NCI-H1417 treated with DMSO at 0.1 percent for 48 hours (cell line): ENCODE data around the gene SFXN5.

Experiments used
- DNase-seq: peaks from one replicate; lab custom pipeline; 2025; lab: John Stamatoyannopoulos, UW

The SFXN5 gene

DNA sequence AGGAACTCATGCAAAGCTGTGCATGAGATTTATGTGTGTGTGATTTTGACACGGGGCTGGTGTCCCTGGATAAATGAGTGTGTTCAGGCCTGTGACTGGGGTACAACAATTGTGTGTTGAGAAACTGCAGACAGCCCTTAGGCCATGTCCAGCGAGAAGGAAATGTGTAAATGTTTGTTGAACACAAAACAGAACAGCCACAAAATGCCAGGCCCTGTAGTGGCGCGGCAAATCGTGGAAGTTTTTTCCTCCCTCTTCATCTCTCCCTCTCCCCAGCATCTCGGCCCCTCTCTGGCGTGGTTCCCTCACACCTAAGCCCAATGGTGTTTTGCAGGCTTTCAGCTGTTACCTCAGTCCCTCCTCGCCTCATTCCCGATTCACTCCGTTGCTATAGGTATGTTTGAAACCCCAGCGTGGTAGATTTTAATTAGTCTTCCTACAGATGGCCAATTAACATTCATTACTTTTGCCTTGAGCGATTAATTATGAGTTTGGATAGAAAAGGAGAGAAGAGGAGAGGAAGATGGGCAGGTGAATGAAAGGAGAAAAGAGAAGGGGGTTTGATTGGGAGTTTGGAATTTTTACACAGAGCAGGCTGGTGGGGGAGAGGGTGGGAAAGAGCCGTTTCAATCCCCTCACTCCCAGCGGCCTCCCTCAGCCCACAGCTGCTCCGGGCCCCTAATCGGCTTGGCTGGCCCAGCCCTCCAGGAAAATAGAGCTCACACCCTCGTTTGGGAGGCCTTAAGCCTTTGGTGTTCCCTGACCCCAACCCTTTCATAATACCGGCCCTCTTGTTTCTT lies 173.5 kb downstream of the SFXN5 start:
- DNase-seq = no peak

DNA sequence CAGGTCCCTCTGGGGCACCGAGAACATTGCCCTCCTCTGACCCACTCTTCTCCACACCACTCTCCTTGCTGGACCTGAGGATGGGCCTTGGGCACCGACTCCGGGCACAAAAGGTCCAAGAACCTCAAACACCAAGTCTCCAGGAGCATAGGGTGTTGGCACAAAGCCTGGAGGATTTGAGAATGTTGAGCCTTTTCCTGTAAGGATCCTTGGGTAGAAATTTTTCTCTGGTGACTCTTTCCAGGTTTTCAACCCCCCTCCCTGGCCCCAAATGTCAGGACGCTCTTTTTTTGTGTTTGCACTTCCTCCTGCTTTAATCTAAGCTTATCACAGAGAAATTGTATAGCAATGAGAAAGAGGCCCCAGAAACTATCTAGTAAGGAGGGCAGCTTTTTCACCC lies 175.1 kb downstream of the SFXN5 start:
- DNase-seq = no peak

DNA sequence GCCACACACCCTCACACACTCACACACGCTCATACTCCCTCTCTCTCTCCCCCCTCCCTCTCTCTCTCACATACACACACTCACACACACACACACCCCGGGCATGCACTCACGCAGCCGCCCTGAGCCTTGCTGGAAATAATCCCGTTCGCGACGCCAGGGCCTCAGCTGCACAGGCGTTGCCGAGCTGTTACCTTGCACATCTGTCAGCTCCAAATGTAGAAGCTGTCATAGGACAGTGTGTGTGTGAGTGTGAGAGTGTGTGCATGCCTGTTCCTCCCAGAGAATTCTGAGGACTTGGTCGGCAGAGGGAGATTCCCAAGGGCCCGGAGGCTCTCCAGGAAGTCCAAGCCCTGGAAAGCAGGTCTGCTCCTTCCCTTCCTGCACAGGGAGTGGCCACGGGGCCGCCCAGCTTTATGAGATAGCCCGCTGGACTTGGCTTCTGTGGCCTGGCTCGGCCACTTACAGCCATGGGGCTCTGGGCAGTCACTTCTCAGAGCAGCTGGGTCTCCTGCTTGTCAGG lies 175.7 kb downstream of the SFXN5 start:
- DNase-seq = no peak

DNA sequence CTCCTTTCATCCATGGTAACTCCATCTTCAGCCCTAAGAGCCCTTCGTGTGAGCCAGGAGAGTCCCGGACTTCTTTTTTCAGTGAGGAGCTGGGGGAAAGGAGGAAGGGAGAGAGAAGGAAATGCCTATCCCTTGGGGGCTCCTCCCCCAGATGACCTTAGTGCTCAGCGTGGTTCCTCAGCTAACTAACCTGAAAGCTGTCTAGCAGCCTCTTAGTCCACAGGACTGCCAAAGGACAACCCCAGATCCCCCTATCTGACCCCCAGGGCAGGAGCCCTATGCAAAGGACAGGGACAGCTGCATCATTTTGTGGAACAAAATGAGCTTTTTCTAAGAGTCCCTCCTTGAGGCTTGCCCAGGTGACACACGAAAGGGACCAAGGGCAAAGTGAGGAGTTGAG lies 176.4 kb downstream of the SFXN5 start:
- DNase-seq = no peak

DNA sequence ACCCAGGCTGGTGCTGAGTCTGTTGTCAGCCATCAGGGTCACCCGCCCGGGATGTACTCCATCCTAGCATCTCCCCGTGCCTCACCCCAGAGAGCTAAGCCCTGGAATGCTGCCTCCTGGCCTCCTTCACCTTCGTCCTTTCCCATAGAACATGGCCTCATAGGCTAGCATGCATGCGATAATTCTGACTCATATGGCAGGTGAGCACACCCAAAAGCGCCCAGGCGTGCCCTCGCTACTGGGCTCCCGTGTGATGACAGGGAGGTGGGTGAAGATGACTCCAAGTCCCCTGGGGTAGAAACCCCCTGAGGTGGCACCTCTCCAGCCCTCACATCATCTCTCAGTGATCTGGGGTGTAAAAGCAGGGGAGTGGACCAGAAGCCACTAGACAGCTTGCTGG lies 177.0 kb downstream of the SFXN5 start:
- no peak for DNase-seq

DNA sequence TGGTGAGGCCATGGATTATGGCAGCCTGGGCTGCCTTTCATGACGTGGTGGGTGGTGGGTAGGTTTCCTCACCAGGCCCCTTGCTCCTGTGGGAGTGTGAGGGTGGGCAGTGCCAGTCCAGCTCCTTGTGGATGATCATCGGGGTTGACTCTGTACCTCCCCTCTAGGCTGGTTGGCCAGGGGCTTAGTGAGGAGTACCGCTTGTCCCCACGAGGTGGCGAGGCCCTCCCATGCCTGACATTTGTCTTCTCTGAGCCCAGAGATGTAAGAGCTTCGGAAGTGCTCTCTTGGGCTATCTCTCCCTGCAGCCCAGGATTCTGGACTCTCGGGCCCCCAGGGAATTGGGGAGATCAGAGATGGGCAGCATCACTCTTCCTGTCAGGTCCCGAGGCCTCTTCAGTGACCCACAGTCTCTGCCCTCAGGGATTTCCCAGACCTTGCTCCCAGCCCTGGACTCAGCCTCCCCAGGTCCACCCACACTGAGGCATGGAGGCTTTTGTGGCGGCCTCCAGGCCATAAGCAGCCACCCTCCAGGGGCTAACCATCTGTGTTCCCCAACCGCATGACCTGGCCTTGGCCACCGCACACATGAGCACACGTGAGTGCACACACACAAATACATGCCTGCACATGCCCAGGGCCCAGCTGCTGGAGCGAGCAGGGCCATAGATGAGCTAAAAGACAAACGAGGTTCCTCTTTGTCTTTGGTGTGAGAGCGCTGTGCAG lies 177.8 kb downstream of the SFXN5 start:
- no peak for DNase-seq

DNA sequence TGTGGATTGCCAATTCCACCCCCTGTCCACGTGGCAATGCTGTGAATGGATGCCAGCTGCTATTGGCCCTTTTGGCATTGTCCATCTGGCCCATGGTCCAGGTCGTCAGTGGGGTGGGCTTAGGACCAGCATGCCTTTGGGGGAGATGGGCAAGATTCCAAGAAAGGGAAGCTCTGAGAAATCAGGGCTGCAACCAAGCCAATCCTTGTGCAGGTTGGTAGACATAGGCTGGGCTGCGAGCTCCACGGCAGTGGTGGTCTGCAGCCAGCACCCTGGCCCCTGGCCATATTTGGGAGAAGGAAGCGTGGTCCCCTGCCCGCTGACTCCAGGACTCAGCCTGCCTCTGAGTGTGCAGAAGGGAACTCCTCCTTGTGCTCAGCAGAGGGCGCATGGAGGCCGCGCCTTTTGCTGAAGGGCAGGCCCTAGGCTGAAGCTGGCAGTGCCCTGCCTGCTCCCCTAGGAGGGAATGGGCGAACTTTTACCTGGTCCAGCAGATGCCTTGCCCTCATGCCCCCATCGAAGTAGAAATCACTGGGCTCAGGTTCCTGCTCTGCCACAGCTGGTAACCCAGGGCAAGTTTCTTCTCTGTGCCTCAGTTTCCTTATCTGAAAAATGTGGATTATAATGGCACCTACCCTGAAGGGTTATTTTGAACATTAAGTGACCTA lies 178.9 kb downstream of the SFXN5 start:
- DNase-seq = no peak
